GM19455 (cell line): Measurements from ENCODE around the gene MS4A2.
"Not testable (repeated sequence)": the region's sequence is repeated elsewhere in the genome, so short reads cannot be mapped to it uniquely, and the experiment has no call there.

Experiments
- ATAC-seq: cut with Tn5 transposase; IDR thresholded peaks from one replicate; pipeline ENCODE4 v1.9.1; 2021; ENCODE audit not compliant: unreplicated experiment

Gene MS4A2

GRCh38 chr11:60088364-60088763 lies at the start of gene MS4A2:
TSS of gene MS4A2 (plus strand) at chr11:60088664. CDS start at chr11:60088766, 102 bp downstream.
- no peak for ATAC-seq

- ATAC-seq: no peak
Observed at GRCh38 chr11:60040109-60040508, 48.4 kb upstream of the MS4A2 start, which contains the start of gene OOSP2. TSS of gene OOSP2 (plus strand) at chr11:60040409. CDS start at chr11:60040460, 51 bp downstream.

GRCh38 chr11:60050422-60050821 lies 38.0 kb upstream of the MS4A2 start:
- not testable (repeated sequence) for ATAC-seq

GRCh38 chr11:60050839-60051238 lies 37.6 kb upstream of the MS4A2 start:
- not testable (repeated sequence) for ATAC-seq

GRCh38 chr11:60056349-60056969 lies 32.0 kb upstream of the MS4A2 start, which contains the start of gene MS4A3:
TSS of gene MS4A3 (plus strand) at chr11:60056665. CDS start at chr11:60061161, 4,496 bp downstream.
- ATAC-seq: no peak

- no peak for ATAC-seq
Observed at GRCh38 chr11:60059052-60059451, 29.4 kb upstream of the MS4A2 start.

GRCh38 chr11:60059521-60060240 lies 28.8 kb upstream of the MS4A2 start:
- ATAC-seq: no peak

GRCh38 chr11:60064111-60064510 lies 24.4 kb upstream of the MS4A2 start:
- no peak for ATAC-seq

- no peak for ATAC-seq
Observed at GRCh38 chr11:60065801-60066200, 22.7 kb upstream of the MS4A2 start.

- ATAC-seq: no peak
Observed at GRCh38 chr11:60069450-60069849, 19.0 kb upstream of the MS4A2 start.

GRCh38 chr11:60071644-60072043 lies 16.8 kb upstream of the MS4A2 start:
- not testable (repeated sequence) for ATAC-seq

- no peak for ATAC-seq
Observed at GRCh38 chr11:60077216-60077817, 11.1 kb upstream of the MS4A2 start.

- ATAC-seq: no peak
Observed at GRCh38 chr11:60077981-60078380, 10.5 kb upstream of the MS4A2 start.

GRCh38 chr11:60078745-60079144 lies 9.7 kb upstream of the MS4A2 start:
- no peak for ATAC-seq

- no peak for ATAC-seq
Observed at GRCh38 chr11:60080535-60080934, 7.9 kb upstream of the MS4A2 start.

GRCh38 chr11:60084631-60085273 lies 3.7 kb upstream of the MS4A2 start:
- no peak for ATAC-seq

- ATAC-seq: no peak
Observed at GRCh38 chr11:60085909-60086308, 2.6 kb upstream of the MS4A2 start.

- no peak for ATAC-seq
Observed at GRCh38 chr11:60087239-60087638, 1.2 kb upstream of the MS4A2 start.

GRCh38 chr11:60095477-60096120 lies 7.1 kb downstream of the MS4A2 start:
- ATAC-seq: no peak

- no peak for ATAC-seq
Observed at GRCh38 chr11:60097189-60097588, 8.7 kb downstream of the MS4A2 start.

GRCh38 chr11:60098508-60098907 lies 10.0 kb downstream of the MS4A2 start:
- ATAC-seq: no peak
